DOHH2 (cell line): ENCODE measurements around the gene ARPC1B.

ENCODE experiments used
- H3F3A ChIP-seq: fragments of 200-600 bp; sonication (generic), shearing (Covaris generic); 2 replicates; pipeline ENCODE4 v1.6.0; 2016; ENCODE audit warnings: antibody characterized with exemption, mild to moderate bottlenecking; ENCODE audit not compliant: control insufficient read depth, insufficient read depth
- H3K27ac ChIP-seq: fragments of 200-600 bp; sonication (generic); 2 replicates; pipeline ENCODE4 v1.5.1; 2014; ENCODE audit warnings: low read depth, mild to moderate bottlenecking, low read length, moderate library complexity
- H3K27me3 ChIP-seq: fragments of 200-600 bp; sonication (generic); 2 replicates; pipeline ENCODE4 v1.6.1; 2014; ENCODE audit warnings: mild to moderate bottlenecking, low read length, mixed read lengths; ENCODE audit not compliant: control insufficient read depth
- H3K36me3 ChIP-seq: fragments of 200-600 bp; sonication (generic); 2 replicates; pipeline ENCODE4 v1.6.1; 2014; ENCODE audit warnings: mild to moderate bottlenecking, low read length, moderate library complexity, mixed read lengths; ENCODE audit not compliant: control insufficient read depth
- H3K4me1 ChIP-seq: fragments of 200-600 bp; sonication (generic); 2 replicates; pipeline ENCODE4 v1.6.1; 2014; ENCODE audit warnings: mild to moderate bottlenecking, low read length, mixed read lengths; ENCODE audit not compliant: control insufficient read depth
- H3K4me2 ChIP-seq: fragments of 200-600 bp; sonication (generic); 2 replicates; pipeline ENCODE4 v1.6.0; 2014; ENCODE audit warnings: mild to moderate bottlenecking, low read length, moderate library complexity
- H3K4me3 ChIP-seq: fragments of 200-600 bp; sonication (generic); 2 replicates; pipeline ENCODE4 v1.5.1; 2014; ENCODE audit warnings: mild to moderate bottlenecking, low read length, mixed read lengths
- H3K79me2 ChIP-seq: fragments of 200-600 bp; sonication (generic); 2 replicates; pipeline ENCODE4 v1.6.1; 2014; ENCODE audit warnings: mild to moderate bottlenecking, low read length, mixed read lengths; ENCODE audit not compliant: control insufficient read depth
- H3K9me2 ChIP-seq: fragments of 200-600 bp; sonication (generic); replicated peaks from 2 replicates; pipeline ENCODE4 v1.6.1; 2014; ENCODE audit warnings: mild to moderate bottlenecking, low read length, mixed read lengths; ENCODE audit not compliant: control insufficient read depth
- H3K9me3 ChIP-seq: fragments of 200-600 bp; sonication (generic); 2 replicates; pipeline ENCODE4 v1.6.1; 2014; ENCODE audit warnings: antibody characterized with exemption, low read length, mixed read lengths; ENCODE audit not compliant: control insufficient read depth, insufficient read depth
- H4K20me1 ChIP-seq: fragments of 200-600 bp; sonication (generic); 2 replicates; pipeline ENCODE4 v1.6.0; 2014; ENCODE audit warnings: low read depth, mild to moderate bottlenecking, antibody characterized with exemption, low read length, moderate library complexity; ENCODE audit not compliant: control insufficient read depth, insufficient read depth
- CTCF ChIP-seq: fragments of 200-600 bp; sonication (generic); IDR thresholded peaks from one replicate; pipeline ENCODE4 v1.5.1; 2014; ENCODE audit warnings: antibody characterized with exemption, mild to moderate bottlenecking, low read depth, low read length; ENCODE audit not compliant: poor library complexity, severe bottlenecking
- EZH2phosphoT487 ChIP-seq: fragments of 200-600 bp; sonication (generic); IDR thresholded peaks from 2 replicates; pipeline ENCODE4 v1.6.1; 2017; ENCODE audit warnings: borderline replicate concordance, mild to moderate bottlenecking, antibody characterized with exemption, low read length, moderate library complexity, mixed read lengths

The ARPC1B gene

GRCh38 chr7:99396418-99397296 is 22.1 kb downstream of the ARPC1B start:
- Histone ChIP-seq H3K79me2 (peaks cover 16% of the 10 kb centered on the region), H3K4me3 (no peak overlapping the region), H3K27me3 (no peaks in the 10 kb centered on the region), H3K4me1 (peaks cover 19% of the 10 kb centered on the region), H3K4me2 (no peak overlapping the region), H3K36me3 (peaks cover 96% of the 10 kb centered on the region), H4K20me1 (peaks cover 34% of the 10 kb centered on the region; the same call in 1 of the 2 replicates), H3F3A (peaks cover 27% of the 10 kb centered on the region), H3K27ac (no peak overlapping the region), H3K9me2 (no peaks in the 10 kb centered on the region), H3K9me3 (no peaks in the 10 kb centered on the region)
- TF ChIP-seq EZH2phosphoT487 (no peak), CTCF (no peak)

GRCh38 chr7:99397297-99397983 is 22.9 kb downstream of the ARPC1B start:
- no peak overlapping the region for H3K27ac ChIP-seq
- H3K4me2 ChIP-seq, result no peak overlapping the region
- H3K9me3 ChIP-seq, result no peaks in the 10 kb centered on the region
- H3F3A ChIP-seq, result peaks cover 27% of the 10 kb centered on the region
- no peaks in the 10 kb centered on the region for H3K27me3 ChIP-seq
- TF ChIP-seq EZH2phosphoT487 (no peak), CTCF (no peak)
- H3K4me1 ChIP-seq, result peaks cover 12% of the 10 kb centered on the region
- no peaks in the 10 kb centered on the region for H3K9me2 ChIP-seq
- H3K36me3 ChIP-seq, result peaks cover 93% of the 10 kb centered on the region
- H3K4me3 ChIP-seq, result no peak overlapping the region
- H4K20me1 ChIP-seq, result peaks cover 29% of the 10 kb centered on the region; the same call in 1 of the 2 replicates
- peaks cover 13% of the 10 kb centered on the region for H3K79me2 ChIP-seq

GRCh38 chr7:99398891-99399445 is 24.4 kb downstream of the ARPC1B start:
- peaks cover 19% of the 10 kb centered on the region for H4K20me1 ChIP-seq
- H3F3A ChIP-seq, result peaks cover 27% of the 10 kb centered on the region
- H3K9me3 ChIP-seq, result no peaks in the 10 kb centered on the region
- TF ChIP-seq CTCF, result no peak
- no peak for TF ChIP-seq EZH2phosphoT487
- no peaks in the 10 kb centered on the region for H3K27me3 ChIP-seq
- no peaks in the 10 kb centered on the region for H3K9me2 ChIP-seq
- no peak overlapping the region for H3K4me2 ChIP-seq
- H3K4me3 ChIP-seq, result no peak overlapping the region
- H3K79me2 ChIP-seq, result peaks cover 17% of the 10 kb centered on the region
- H3K27ac ChIP-seq, result no peak overlapping the region
- no peaks in the 10 kb centered on the region for H3K4me1 ChIP-seq
- H3K36me3 ChIP-seq, result peaks cover 91% of the 10 kb centered on the region
